T-cell (primary cell): ENCODE measurements around the gene INSRR. TPM values are rescaled to one million over a fixed set of nuclear protein-coding genes. Genes with fewer than 3 reads are reported as not detected.
A peak's percentile ranks its signal among the peaks of the same experiment; 100 is the strongest.

ENCODE experiments used
- ATAC-seq, 4 experiments: fragments of 200-7000 bp in 3 of 4; fragments of 150-1000 bp in 1 of 4; cut with Tn5 transposase; replicated peaks in 1 of 4; 1 replicate in 3 of 4; 2 replicates in 1 of 4; pipeline ENCODE4 v1.10.0; 2021; ENCODE audit warnings: moderate library complexity in 3 of 4, mild to moderate bottlenecking in 2 of 4, moderate number of reproducible peaks in 1 of 4
- CTCF ChIA-PET, 2 donors: fragments of 300-600 bp; sonication (Branson Sonifier 250); formaldehyde crosslinking; loops; one replicate each; lab custom pipeline; 2022; ENCODE audit warnings: antibody characterized with exemption in 2 of 2; lab: Charles Lee
- POLR2A ChIA-PET, 2 donors: fragments of 300-600 bp; sonication (Branson Sonifier 250); formaldehyde crosslinking; loops; one replicate each; lab custom pipeline; 2022; ENCODE audit warnings: antibody characterized with exemption in 2 of 2; lab: Charles Lee
- DNase-seq, 35 experiments: peaks; one replicate each; pipeline versions ENCODE4 v3.0.0 to v3.0.0-alpha.2; 2013 to 2023
- H3K27ac ChIP-seq: one replicate; pipeline ENCODE4 v1.5.1; 2013; ENCODE audit warnings: low read length
- H3K27me3 ChIP-seq, 2 experiments: replicated peaks in 1 of 2; 1 replicate in 1 of 2; 2 replicates in 1 of 2; pipeline versions ENCODE4 v1.6.1 to v1.7.0; 2013; ENCODE audit warnings: low read length in 1 of 2, mixed read lengths in 1 of 2; ENCODE audit not compliant: control insufficient read depth in 2 of 2, insufficient read depth in 2 of 2; ENCODE audit errors: extremely low read depth in 1 of 2
- H3K36me3 ChIP-seq, 2 donors: 1 replicate in 1 of 2; 2 replicates in 1 of 2; pipeline versions ENCODE4 v1.6.1 to v1.7.0; 2013; ENCODE audit warnings: low read length in 1 of 2; ENCODE audit not compliant: control insufficient read depth in 2 of 2, insufficient read depth in 1 of 2; ENCODE audit errors: extremely low read depth in 1 of 2
- H3K4me1 ChIP-seq, 2 experiments: 1 replicate in 1 of 2; 2 replicates in 1 of 2; pipeline versions ENCODE4 v1.6.1 to v1.7.0; 2013; ENCODE audit warnings: low read length in 2 of 2, mixed read lengths in 1 of 2; ENCODE audit not compliant: insufficient read depth in 2 of 2, control insufficient read depth in 1 of 2; ENCODE audit errors: extremely low read depth in 1 of 2
- H3K4me3 ChIP-seq, 2 donors: 1 replicate in 1 of 2; 2 replicates in 1 of 2; pipeline versions ENCODE4 v1.5.1 to v1.7.0; 2013; ENCODE audit warnings: mild to moderate bottlenecking in 2 of 2, low read length in 1 of 2, moderate library complexity in 1 of 2; ENCODE audit not compliant: control insufficient read depth in 1 of 2; ENCODE audit errors: extremely low read depth in 1 of 2
- H3K9me3 ChIP-seq: 2 replicates; pipeline ENCODE4 v1.7.0; 2013
- H3K27ac Mint-ChIP-seq, 2 donors: one replicate each; pipeline ENCODE4 v1.8.0; 2020 to 2021; ENCODE audit warnings: mild to moderate bottlenecking in 2 of 2, mixed read lengths in 2 of 2
- H3K27me3 Mint-ChIP-seq, 2 donors: one replicate each; pipeline ENCODE4 v1.8.0; 2021 to 2022; ENCODE audit warnings: mixed read lengths in 2 of 2
- H3K36me3 Mint-ChIP-seq: one replicate; pipeline ENCODE4 v1.8.0; 2021; ENCODE audit warnings: mixed read lengths
- H3K4me1 Mint-ChIP-seq, 3 donors: one replicate each; pipeline ENCODE4 v1.8.0; 2020 to 2022; ENCODE audit warnings: mixed read lengths in 3 of 3, mild to moderate bottlenecking in 1 of 3
- H3K4me3 Mint-ChIP-seq, 3 donors: one replicate each; pipeline ENCODE4 v1.8.0; 2020 to 2022; ENCODE audit warnings: mild to moderate bottlenecking in 3 of 3, mixed read lengths in 3 of 3, moderate library complexity in 3 of 3
- H3K9me3 Mint-ChIP-seq, 3 donors: one replicate each; pipeline ENCODE4 v1.8.0; 2020 to 2022; ENCODE audit warnings: mixed read lengths in 3 of 3
- WGBS: methylation state at CpG from one replicate; pipeline ENCODE4 v1.1.5; 2013; ENCODE audit warnings: missing lambda C conversion rate; ENCODE audit not compliant: insufficient coverage; 5-methylcytosine and 5-hydroxymethylcytosine counted together
- total RNA-seq, 35 experiments: library from RNA in 6 of 35; stranded (reverse) in 6 of 35; fragments of 120-200 nt in 1 of 35; gene quantifications; one replicate each; pipeline versions ENCODE4 v1.2.1 to v1.2.4 and lab custom pipeline; 2013 to 2026

The INSRR gene
- total RNA-seq, 5 donors from 2014 or later (not counting 1 experiment from before 2014, with no cell fraction given) = 0.07 TPM; not detected in 4

GRCh38 chr1:156859523-156860112 lies 701 bp upstream of the INSRR start:
- Histone ChIP-seq H3K36me3 (no peaks in the 10 kb centered on the region), H3K4me3 (peak overlapping the region; percentile 38 to 71), H3K9me3 (no peaks in the 10 kb centered on the region), H3K27me3 (peaks cover 13 to 80% of the 10 kb centered on the region in 2 experiments), H3K27ac (no peak overlapping the region), H3K4me1 (peaks cover 5 to 30% of the 10 kb centered on the region in 2 experiments)
- no peak overlapping the region for H3K27ac Mint-ChIP-seq
- peaks cover 50 to 64% of the 10 kb centered on the region in 2 donors for H3K27me3 Mint-ChIP-seq
- CTCF ChIA-PET = interaction anchor here (0.6 to 5.8 kb wide), 20 partner anchors 10 to 170 kb away, joined by 3 to 57 read pairs (median 8); partner anchors contain the start of genes CRABP2 (in 1 of the 2), ISG20L2 (in 1 of the 2) and METTL25B (in 1 of the 2)
- no peaks in the 10 kb centered on the region for H3K36me3 Mint-ChIP-seq
- H3K4me1 Mint-ChIP-seq = peaks cover 18 to 32% (median 30%) of the 10 kb centered on the region in 3 donors
- POLR2A ChIA-PET = interaction anchor here in 1 of 2 donors (1.4 kb wide), 1 partner anchor 59 kb away, joined by 3 read pairs; no protein-coding TSS in a partner anchor
- H3K4me3 Mint-ChIP-seq = peak overlapping the region; percentile 69 to 90 (median 75)
- ATAC-seq (peak; percentile 17 to 34 (median 26)), DNase-seq (peak in 8 of 35 experiments; percentile 10 to 42 (median 17))
- 2% methylated on average over 29 of the region's 33 CpGs for WGBS
- no peaks in the 10 kb centered on the region for H3K9me3 Mint-ChIP-seq

- Mint-ChIP-seq H3K36me3 (no peaks in the 10 kb centered on the region), H3K27me3 (peaks cover 41 to 56% of the 10 kb centered on the region in 2 donors), H3K4me3 (peak overlapping the region in 1 of 3 donors; percentile 42), H3K27ac (peak overlapping the region in 1 of 2 donors; percentile 41), H3K4me1 (peaks cover 13 to 30% (median 25%) of the 10 kb centered on the region in 3 donors), H3K9me3 (no peaks in the 10 kb centered on the region)
- peaks cover 9 to 78% of the 10 kb centered on the region in 2 experiments for H3K27me3 ChIP-seq
- ChIA-PET CTCF (interaction anchor here (1.0 to 5.8 kb wide), 5 partner anchors 20 to 62 kb away, joined by 3 to 57 read pairs (median 26); no protein-coding TSS in a partner anchor), POLR2A (no interaction called here)
- 68% methylated on average over 5 of the region's 5 CpGs for WGBS
- ATAC-seq = no peak
- no peak overlapping the region for H3K27ac ChIP-seq
- H3K36me3 ChIP-seq = no peaks in the 10 kb centered on the region
- no peak overlapping the region for H3K4me3 ChIP-seq
- H3K9me3 ChIP-seq = no peaks in the 10 kb centered on the region
- H3K4me1 ChIP-seq = peaks cover 5 to 30% of the 10 kb centered on the region in 2 experiments
- DNase-seq = no peak
Measured at GRCh38 chr1:156858555-156858956, 361 bp downstream of the INSRR start.

DNA sequence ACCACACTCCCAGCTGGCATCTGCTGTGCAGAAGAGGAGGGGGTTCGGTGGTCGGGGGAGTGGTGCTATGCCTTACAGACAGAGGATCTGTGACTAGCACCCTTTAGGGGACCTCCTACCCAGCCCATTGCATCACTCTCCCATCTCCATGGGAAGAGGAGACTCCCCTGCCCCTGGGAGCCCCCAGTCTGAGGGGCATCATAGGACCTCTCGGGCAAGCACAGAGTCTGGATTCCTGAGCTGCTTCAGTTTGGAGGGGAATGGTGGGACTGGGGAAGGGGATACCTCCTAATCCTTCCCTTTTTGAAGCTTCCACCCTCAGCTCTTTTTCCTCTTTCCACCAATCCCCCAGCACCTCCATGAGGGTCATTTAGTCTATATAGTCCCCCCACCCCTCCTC lies 1.4 kb downstream of the INSRR start:
- Mint-ChIP-seq H3K36me3 (no peaks in the 10 kb centered on the region), H3K27ac (no peak overlapping the region), H3K4me3 (no peak overlapping the region), H3K27me3 (peaks cover 31 to 46% of the 10 kb centered on the region in 2 donors), H3K9me3 (no peaks in the 10 kb centered on the region), H3K4me1 (peaks cover 10 to 23% (median 20%) of the 10 kb centered on the region in 3 donors)
- H3K4me3 ChIP-seq = no peak overlapping the region
- H3K27me3 ChIP-seq = peaks cover 9 to 68% of the 10 kb centered on the region in 2 experiments
- no peaks in the 10 kb centered on the region for H3K9me3 ChIP-seq
- ChIA-PET CTCF (interaction anchor here (1.0 to 5.8 kb wide), 4 partner anchors 19 to 61 kb away, joined by 3 to 57 read pairs (median 14); no protein-coding TSS in a partner anchor), POLR2A (no interaction called here)
- no CpG with 5 or more reads among the region's 3 CpGs for WGBS
- peaks cover 5 to 27% of the 10 kb centered on the region in 2 experiments for H3K4me1 ChIP-seq
- H3K36me3 ChIP-seq = no peaks in the 10 kb centered on the region
- ATAC-seq (no peak), DNase-seq (no peak)
- no peak overlapping the region for H3K27ac ChIP-seq

DNA sequence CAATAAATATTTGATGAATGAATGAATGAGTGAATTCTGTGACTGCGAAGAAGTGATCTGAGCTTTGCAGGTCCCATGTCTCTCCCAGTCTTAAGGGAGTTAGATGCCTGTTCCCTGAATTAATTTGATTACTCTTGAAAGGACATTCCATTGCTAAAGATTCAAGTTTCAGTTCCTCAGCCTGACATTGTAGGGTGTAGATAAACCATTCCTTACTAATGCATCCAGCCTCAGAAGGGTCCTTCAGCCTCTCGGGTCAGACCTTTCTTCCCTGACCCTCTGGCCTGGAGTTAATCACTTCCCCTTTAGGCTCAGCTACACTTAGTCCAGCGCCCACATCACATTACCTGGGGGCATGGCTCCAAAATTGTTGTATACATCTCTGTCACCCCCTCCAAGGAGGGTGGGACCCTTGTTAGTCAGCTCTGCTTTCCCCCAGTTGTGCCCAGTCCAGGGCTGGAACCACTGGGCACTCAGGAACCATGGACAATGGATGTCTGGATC lies 2.6 kb downstream of the INSRR start:
- DNase-seq (no peak), ATAC-seq (no peak)
- peaks cover 7 to 16% (median 14%) of the 10 kb centered on the region in 3 donors for H3K4me1 Mint-ChIP-seq
- ChIA-PET CTCF (interaction anchor here (0.6 to 5.8 kb wide), 5 partner anchors 18 to 234 kb away, joined by 3 to 57 read pairs (median 4); no protein-coding TSS in a partner anchor), POLR2A (interaction anchor here in 1 of 2 donors (0.6 kb wide), 1 partner anchor 65 kb away, joined by 10 read pairs; no protein-coding TSS in a partner anchor)
- Histone ChIP-seq H3K9me3 (no peaks in the 10 kb centered on the region), H3K4me1 (peaks cover 4 to 23% of the 10 kb centered on the region in 2 experiments), H3K27ac (no peak overlapping the region), H3K4me3 (no peak overlapping the region), H3K27me3 (peaks cover 1 to 67% of the 10 kb centered on the region in 2 experiments), H3K36me3 (no peaks in the 10 kb centered on the region)
- WGBS = 50% methylated on average over 2 of the region's 3 CpGs
- no peak overlapping the region for H3K27ac Mint-ChIP-seq
- peaks cover 22 to 34% of the 10 kb centered on the region in 2 donors for H3K27me3 Mint-ChIP-seq
- no peaks in the 10 kb centered on the region for H3K9me3 Mint-ChIP-seq
- no peaks in the 10 kb centered on the region for H3K36me3 Mint-ChIP-seq
- H3K4me3 Mint-ChIP-seq = no peak overlapping the region

GRCh38 chr1:156854634-156855033 lies 4.3 kb downstream of the INSRR start:
- CTCF ChIA-PET = no interaction called here
- H3K4me1 ChIP-seq = peaks cover 0 to 6% of the 10 kb centered on the region in 2 experiments
- no peak overlapping the region for H3K27ac ChIP-seq
- H3K27me3 Mint-ChIP-seq = peaks cover 17 to 22% of the 10 kb centered on the region in 2 donors
- H3K4me3 Mint-ChIP-seq = no peak overlapping the region
- ATAC-seq = no peak
- H3K27me3 ChIP-seq = peaks cover 0 to 53% of the 10 kb centered on the region in 2 experiments
- 61% methylated on average over 3 of the region's 3 CpGs for WGBS
- no peak for DNase-seq
- H3K36me3 Mint-ChIP-seq = no peaks in the 10 kb centered on the region
- H3K4me1 Mint-ChIP-seq = peaks cover 3 to 8% (median 8%) of the 10 kb centered on the region in 3 donors
- POLR2A ChIA-PET = interaction anchor here in 1 of 2 donors (0.6 kb wide), 1 partner anchor 394 kb away, joined by 3 read pairs; no protein-coding TSS in a partner anchor
- no peaks in the 10 kb centered on the region for H3K36me3 ChIP-seq
- H3K4me3 ChIP-seq = no peak overlapping the region
- H3K9me3 Mint-ChIP-seq = no peaks in the 10 kb centered on the region
- no peak overlapping the region for H3K27ac Mint-ChIP-seq
- no peaks in the 10 kb centered on the region for H3K9me3 ChIP-seq

GRCh38 chr1:156853761-156854160 lies 5.2 kb downstream of the INSRR start:
- Mint-ChIP-seq H3K27ac (no peak overlapping the region), H3K9me3 (no peaks in the 10 kb centered on the region), H3K4me3 (no peak overlapping the region), H3K36me3 (no peaks in the 10 kb centered on the region), H3K4me1 (peaks cover 8 to 11% (median 11%) of the 10 kb centered on the region in 3 donors), H3K27me3 (peaks cover 17 to 19% of the 10 kb centered on the region in 2 donors)
- ATAC-seq (no peak), DNase-seq (no peak)
- Histone ChIP-seq H3K4me1 (peaks cover 0 to 5% of the 10 kb centered on the region in 2 experiments), H3K27me3 (peaks cover 0 to 53% of the 10 kb centered on the region in 2 experiments), H3K36me3 (no peaks in the 10 kb centered on the region), H3K27ac (no peak overlapping the region), H3K9me3 (no peaks in the 10 kb centered on the region), H3K4me3 (no peak overlapping the region)
- POLR2A ChIA-PET = no interaction called here
- CTCF ChIA-PET = no interaction called here
- WGBS = 91% methylated on average over 18 of the region's 19 CpGs
